SKM-1 (cell line): ENCODE results near the gene THAP11.
"Not testable (repeated sequence)": the region's sequence is repeated elsewhere in the genome, so short reads cannot be mapped to it uniquely, and the experiment has no call there.

Source experiments
- DNase-seq: peaks from one replicate; lab custom pipeline; 2025; ENCODE audit not compliant: unreplicated experiment; lab: John Stamatoyannopoulos, UW

Gene THAP11

GRCh38 chr16:67861877-67862276, 19.8 kb downstream of the THAP11 start:
- DNase-seq = no peak

- DNase-seq = no peak
These were observed 20.8 kb downstream of the THAP11 start for GRCh38 chr16:67862623-67863583.

- DNase-seq = not testable (repeated sequence)
These were observed 21.9 kb downstream of the THAP11 start for GRCh38 chr16:67864044-67864443.

GRCh38 chr16:67864594-67864993, 22.5 kb downstream of the THAP11 start:
- no peak for DNase-seq

- DNase-seq = no peak
These were observed 23.2 kb downstream of the THAP11 start for GRCh38 chr16:67865318-67865717.

GRCh38 chr16:67868290-67868689, 26.2 kb downstream of the THAP11 start:
- DNase-seq = no peak

- DNase-seq = no peak
These were observed 27.5 kb downstream of the THAP11 start for GRCh38 chr16:67869653-67870052.

- no peak for DNase-seq
These were observed 29.1 kb downstream of the THAP11 start for GRCh38 chr16:67871256-67871655.

GRCh38 chr16:67872131-67872630, 30.1 kb downstream of the THAP11 start:
- DNase-seq = no peak

- peak; percentile 67 for DNase-seq
These were observed 30.7 kb downstream of the THAP11 start, which contains the start of gene EDC4 for GRCh38 chr16:67872631-67873434. Gene EDC4, plus strand, starts transcription at chr16:67873052. Its CDS starts 210 bp downstream, at chr16:67873262.

- DNase-seq = no peak
These were observed 31.6 kb downstream of the THAP11 start for GRCh38 chr16:67873435-67874370.

- DNase-seq = no peak
These were observed 32.3 kb downstream of the THAP11 start for GRCh38 chr16:67874372-67874771.

GRCh38 chr16:67877064-67877463, 34.9 kb downstream of the THAP11 start:
- no peak for DNase-seq

- DNase-seq = no peak
These were observed 36.1 kb downstream of the THAP11 start for GRCh38 chr16:67878232-67878631.

GRCh38 chr16:67878846-67879245, 36.7 kb downstream of the THAP11 start:
- DNase-seq = no peak

GRCh38 chr16:67879462-67879861, 37.3 kb downstream of the THAP11 start:
- no peak for DNase-seq

GRCh38 chr16:67879936-67880335, 37.8 kb downstream of the THAP11 start:
- DNase-seq = no peak

GRCh38 chr16:67880584-67880983, 38.5 kb downstream of the THAP11 start:
- no peak for DNase-seq

- no peak for DNase-seq
These were observed 39.6 kb downstream of the THAP11 start for GRCh38 chr16:67881621-67882161.
